ENCODE results near the gene VIPR2.

Gene VIPR2

GRCh38 chr7:159091480-159092475 lies 52.9 kb downstream of the VIPR2 start:
- TF ChIP-seq, protein P1, sequence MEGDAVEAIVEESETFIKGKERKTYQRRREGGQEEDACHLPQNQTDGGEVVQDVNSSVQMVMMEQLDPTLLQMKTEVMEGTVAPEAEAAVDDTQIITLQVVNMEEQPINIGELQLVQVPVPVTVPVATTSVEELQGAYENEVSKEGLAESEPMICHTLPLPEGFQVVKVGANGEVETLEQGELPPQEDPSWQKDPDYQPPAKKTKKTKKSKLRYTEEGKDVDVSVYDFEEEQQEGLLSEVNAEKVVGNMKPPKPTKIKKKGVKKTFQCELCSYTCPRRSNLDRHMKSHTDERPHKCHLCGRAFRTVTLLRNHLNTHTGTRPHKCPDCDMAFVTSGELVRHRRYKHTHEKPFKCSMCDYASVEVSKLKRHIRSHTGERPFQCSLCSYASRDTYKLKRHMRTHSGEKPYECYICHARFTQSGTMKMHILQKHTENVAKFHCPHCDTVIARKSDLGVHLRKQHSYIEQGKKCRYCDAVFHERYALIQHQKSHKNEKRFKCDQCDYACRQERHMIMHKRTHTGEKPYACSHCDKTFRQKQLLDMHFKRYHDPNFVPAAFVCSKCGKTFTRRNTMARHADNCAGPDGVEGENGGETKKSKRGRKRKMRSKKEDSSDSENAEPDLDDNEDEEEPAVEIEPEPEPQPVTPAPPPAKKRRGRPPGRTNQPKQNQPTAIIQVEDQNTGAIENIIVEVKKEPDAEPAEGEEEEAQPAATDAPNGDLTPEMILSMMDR (IDR thresholded peaks at IDR 0.05) = no peak
- DNase-seq (ENCODE audit: low spot score) = peak; percentile 68
- Histone ChIP-seq H3K4me3 (no peak overlapping the region), H3K27ac (peak overlapping the region; percentile 97 to 98)

DNA sequence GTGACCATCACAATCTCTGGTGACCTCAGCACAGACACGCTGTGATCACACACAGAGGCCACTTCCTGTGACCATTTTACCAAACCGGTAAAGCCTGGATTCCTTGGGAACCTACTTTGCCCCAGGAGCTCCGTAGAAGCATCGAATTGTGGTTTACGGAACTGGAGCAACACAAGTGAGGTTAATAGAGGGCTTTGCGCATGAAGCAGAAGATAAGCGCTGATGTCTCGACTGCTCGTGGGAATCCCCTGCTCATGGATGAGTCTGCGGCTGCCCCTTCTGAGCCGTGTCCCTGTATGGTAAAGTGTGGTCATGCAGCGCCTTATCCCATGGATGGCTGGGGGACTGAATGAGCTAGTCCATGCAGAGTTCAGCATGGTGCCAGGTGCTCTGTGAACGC lies 53.6 kb downstream of the VIPR2 start:
- Histone ChIP-seq H3K4me3 (no peak overlapping the region), H3K27ac (peak overlapping the region; percentile 97 to 98)
- peak; percentile 55 for DNase-seq (ENCODE audit: low spot score)
- TF ChIP-seq, protein P1 (IDR thresholded peaks at IDR 0.05) = no peak

DNA sequence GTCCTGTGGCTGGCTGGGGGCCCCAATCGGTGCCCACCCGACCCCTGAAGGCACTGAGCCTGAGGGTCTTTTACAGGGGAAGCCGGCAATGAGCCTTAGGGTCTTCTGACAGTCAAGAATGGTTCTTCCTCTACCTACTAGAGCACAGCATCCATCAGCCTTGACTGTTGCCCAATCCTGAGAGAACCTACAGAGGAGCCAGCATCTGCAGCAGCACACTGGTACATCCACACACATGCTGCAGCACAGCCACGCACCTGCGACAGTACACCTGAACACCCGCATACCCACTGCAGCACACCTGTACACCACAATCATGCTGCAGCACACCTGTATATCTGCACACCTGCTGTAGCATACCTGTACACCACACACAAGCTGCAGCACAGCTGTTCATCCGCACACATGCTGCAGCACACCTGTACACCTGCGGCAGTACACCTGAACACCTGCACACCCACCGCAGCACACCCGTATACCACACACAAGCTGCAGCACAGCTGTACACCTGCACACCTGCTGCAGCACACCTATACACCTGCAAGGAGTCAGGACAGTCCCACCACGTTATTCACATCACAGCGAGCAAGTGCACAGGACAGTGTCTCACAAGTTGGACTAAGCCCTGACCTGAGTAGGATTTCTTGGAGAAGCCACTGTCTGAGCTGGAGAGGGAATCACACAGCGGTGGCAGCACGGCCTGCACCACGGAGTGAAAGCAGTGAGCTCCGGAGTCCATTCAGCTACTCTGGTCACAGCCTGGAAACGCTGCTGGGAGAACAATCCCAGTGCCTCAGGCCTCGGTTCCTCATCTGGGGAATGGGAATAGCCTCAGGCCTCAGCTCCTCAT lies 56.4 kb downstream of the VIPR2 start:
- TF ChIP-seq, protein P1 (IDR thresholded peaks at IDR 0.05) = no peak
- Histone ChIP-seq H3K27ac (no peak overlapping the region), H3K4me3 (no peak overlapping the region)
- DNase-seq (ENCODE audit: low spot score) = peak; percentile 36

DNA sequence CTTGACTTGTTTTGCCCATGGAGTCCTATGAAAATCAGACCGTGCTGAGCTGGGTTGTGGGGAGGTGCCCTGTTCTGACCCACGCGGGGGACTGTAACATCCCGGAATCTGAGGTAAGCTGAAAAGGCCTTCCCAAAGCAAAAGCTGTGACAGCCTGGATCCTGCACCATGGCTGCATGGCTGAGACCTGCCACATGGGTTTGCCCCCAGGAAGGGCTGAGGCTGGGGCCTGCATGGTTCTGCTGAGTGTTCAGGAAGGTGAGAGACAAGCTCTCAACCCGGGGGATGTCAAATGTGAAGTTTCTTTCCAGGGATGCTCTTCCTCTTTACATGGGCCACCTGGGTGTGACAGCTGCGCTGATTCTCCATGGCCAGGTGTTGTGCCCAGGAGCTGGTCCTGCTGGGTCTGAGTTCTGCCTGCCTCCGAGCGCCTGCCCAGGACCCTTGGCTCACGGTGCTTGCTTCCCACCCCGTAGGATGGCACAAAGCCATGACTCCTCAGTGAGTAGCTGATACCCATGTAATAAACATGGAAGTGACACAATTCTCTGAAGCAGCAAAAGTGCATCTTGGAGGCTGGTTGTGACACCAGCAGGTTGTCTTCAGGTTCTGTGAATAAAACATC lies 58.3 kb downstream of the VIPR2 start:
- Histone ChIP-seq H3K27ac (no peak overlapping the region), H3K4me3 (no peak overlapping the region)
- DNase-seq (ENCODE audit: low spot score) = peak; percentile 58
- TF ChIP-seq, protein P1 (IDR thresholded peaks at IDR 0.05) = no peak

GRCh38 chr7:159084069-159084801 lies 60.4 kb downstream of the VIPR2 start:
- peak; percentile 55 for DNase-seq (ENCODE audit: low spot score)
- TF ChIP-seq, protein P1 (IDR thresholded peaks at IDR 0.05) = no peak
- no peak overlapping the region for H3K4me3 ChIP-seq
- H3K27ac ChIP-seq = no peak overlapping the region

- no peak for DNase-seq (ENCODE audit: low spot score)
- H3K27ac ChIP-seq = peak overlapping the region in 1 of 2 donors; percentile 11
- H3K4me3 ChIP-seq = no peak overlapping the region
- TF ChIP-seq, protein P1 (IDR thresholded peaks at IDR 0.05) = no peak
Observed at GRCh38 chr7:159083698-159084068, 61.0 kb downstream of the VIPR2 start.

Data from coronary artery (tissue), 2 donors.